B cell (primary cell): ENCODE measurements around the gene HFE. TPM values are rescaled to one million over a fixed set of nuclear protein-coding genes. Genes with fewer than 3 reads are reported as not detected.

Experiments used
- ATAC-seq: fragments of 200-7000 bp; cut with Tn5 transposase; one replicate; pipeline ENCODE4 v1.10.0; 2021; ENCODE audit warnings: low read depth, mild to moderate bottlenecking, moderate number of reproducible peaks, moderate library complexity
- CTCF ChIA-PET: fragments of 350-600 bp; sonication (Branson Sonifier 250); formaldehyde crosslinking; loops from one replicate; lab custom pipeline; 2021; ENCODE audit warnings: antibody characterized with exemption, inconsistent platforms; lab: Charles Lee
- POLR2A ChIA-PET: fragments of 350-600 bp; sonication (Branson Sonifier 250); formaldehyde crosslinking; loops from one replicate; lab custom pipeline; 2021; ENCODE audit warnings: antibody characterized with exemption; lab: Charles Lee
- DNase-seq: peaks from one replicate; pipeline ENCODE4 v3.0.0; 2013
- H2AFZ ChIP-seq: 2 replicates; pipeline ENCODE4 v1.6.1; 2012; ENCODE audit warnings: mild to moderate bottlenecking, low read depth, low read length; ENCODE audit not compliant: insufficient read depth, poor library complexity, severe bottlenecking
- H3K27ac ChIP-seq, 2 donors: 1 replicate in 1 of 2; 2 replicates in 1 of 2; pipeline ENCODE4 v1.5.1; 2012 to 2013; ENCODE audit warnings: low read length in 2 of 2, mild to moderate bottlenecking in 2 of 2, moderate library complexity in 1 of 2
- H3K27me3 ChIP-seq, 4 experiments: fragments of 200-600 bp in 1 of 4; sonication (generic) in 1 of 4; replicated peaks in 1 of 4; 1 replicate in 2 of 4; 2 replicates in 2 of 4; pipeline versions ENCODE4 v1.6.1 to v1.7.0; 2013 to 2016; ENCODE audit warnings: low read length in 3 of 4, mild to moderate bottlenecking in 2 of 4, mixed read lengths in 1 of 4, moderate library complexity in 1 of 4; ENCODE audit not compliant: insufficient read depth in 4 of 4, control insufficient read depth in 3 of 4; ENCODE audit errors: control extremely low read depth in 1 of 4
- H3K36me3 ChIP-seq, 2 experiments: replicated peaks in 1 of 2; 1 replicate in 1 of 2; 2 replicates in 1 of 2; pipeline versions ENCODE4 v1.6.1 to v1.7.1; 2013; ENCODE audit warnings: low read length in 1 of 2; ENCODE audit not compliant: insufficient read depth in 2 of 2, control insufficient read depth in 1 of 2; ENCODE audit errors: control extremely low read depth in 1 of 2, extremely low read depth in 1 of 2
- H3K4me1 ChIP-seq, 2 donors: fragments of 200-600 bp in 1 of 2; sonication (generic) in 1 of 2; 1 replicate in 1 of 2; 2 replicates in 1 of 2; pipeline versions ENCODE4 v1.5.1 to v1.6.1; 2013 to 2017; ENCODE audit warnings: low read length in 2 of 2; ENCODE audit not compliant: control insufficient read depth in 2 of 2, insufficient read depth in 2 of 2
- H3K4me2 ChIP-seq: replicated peaks from 2 replicates; pipeline ENCODE3; 2012; ENCODE audit warnings: mild to moderate bottlenecking, low read depth, low read length; ENCODE audit not compliant: poor library complexity, severe bottlenecking
- H3K4me3 ChIP-seq, 5 experiments: fragments of 200-600 bp in 1 of 5; sonication (generic) in 1 of 5; 1 replicate in 3 of 5; 2 replicates in 2 of 5; pipeline versions ENCODE4 v1.5.1 to v1.7.0; 2011 to 2016; ENCODE audit warnings: low read length in 4 of 5, mild to moderate bottlenecking in 4 of 5, low read depth in 2 of 5, control low read depth in 1 of 5, moderate library complexity in 1 of 5; ENCODE audit not compliant: insufficient read depth in 1 of 5; ENCODE audit errors: control extremely low read depth in 1 of 5, extremely low read depth in 1 of 5
- H3K79me2 ChIP-seq: fragments of 200-600 bp; sonication (generic); one replicate; pipeline ENCODE4 v1.6.0; 2016; ENCODE audit warnings: low read length; ENCODE audit not compliant: control insufficient read depth, insufficient read depth
- H3K9ac ChIP-seq: fragments of 200-600 bp; sonication (generic); 2 replicates; pipeline ENCODE4 v1.6.1; 2017; ENCODE audit warnings: mild to moderate bottlenecking, low read length, moderate library complexity
- H3K9me3 ChIP-seq, 3 donors: one replicate each; pipeline versions ENCODE4 v1.6.1 to v1.7.1; 2013; ENCODE audit warnings: low read length in 2 of 3; ENCODE audit not compliant: control insufficient read depth in 2 of 3, insufficient read depth in 1 of 3; ENCODE audit errors: control extremely low read depth in 1 of 3
- H4K20me1 ChIP-seq: 2 replicates; pipeline ENCODE4 v1.6.0; 2012; ENCODE audit warnings: mild to moderate bottlenecking, low read length; ENCODE audit not compliant: insufficient read depth, control insufficient read depth, poor library complexity, severe bottlenecking
- H3K27ac Mint-ChIP-seq: one replicate; pipeline ENCODE4 v1.8.0; 2021; ENCODE audit warnings: mixed read lengths
- H3K27me3 Mint-ChIP-seq: one replicate; pipeline ENCODE4 v1.8.0; 2021; ENCODE audit warnings: mixed read lengths
- H3K4me1 Mint-ChIP-seq: one replicate; pipeline ENCODE4 v1.8.0; 2021; ENCODE audit warnings: mixed read lengths
- H3K4me3 Mint-ChIP-seq: one replicate; pipeline ENCODE4 v1.8.0; 2021; ENCODE audit warnings: mixed read lengths
- H3K9me3 Mint-ChIP-seq: one replicate; pipeline ENCODE4 v1.8.0; 2022; ENCODE audit warnings: mixed read lengths; ENCODE audit not compliant: insufficient read depth
- CTCF ChIP-seq: fragments of 200-600 bp; IDR thresholded peaks from one replicate; pipeline ENCODE4 v1.8.0; 2022; ENCODE audit warnings: antibody characterized with exemption, mild to moderate bottlenecking
- EZH2 ChIP-seq: IDR thresholded peaks from 2 replicates; pipeline ENCODE4 v1.6.1; 2012; ENCODE audit warnings: borderline replicate concordance, low read depth, mild to moderate bottlenecking, moderate library complexity, low read length; ENCODE audit not compliant: insufficient read depth, poor library complexity, severe bottlenecking
- WGBS: methylation state at CpG from one replicate; pipeline ENCODE4 v1.1.5; 2013; ENCODE audit warnings: missing lambda C conversion rate; ENCODE audit not compliant: insufficient coverage; 5-methylcytosine and 5-hydroxymethylcytosine counted together
- intact Hi-C: fragments of 100-400 bp; cut with micrococcal nuclease; formaldehyde crosslinking; loops from one replicate; pipeline ENCODE4 v1.10.0; 2022
- polyA plus RNA-seq: library from polyadenylated mRNA; depleted of rRNA; stranded (reverse); fragments of >200 nt; gene quantifications from 2 replicates; pipeline ENCODE4 v1.2.3, GENCODE V29; 2012
- total RNA-seq, 2 donors: library from RNA; stranded (reverse); fragments of 120-200 nt in 1 of 2; gene quantifications; 1 replicate in 1 of 2; 2 replicates in 1 of 2; pipeline versions ENCODE4 v1.2.3 to v1.2.4, GENCODE V29; 2013 to 2022

Gene HFE
- total and polyA plus RNA-seq, 2 donors (not counting 1 experiment from before 2014, with no cell fraction given), result 5.9 to 6.3 TPM

- Histone ChIP-seq H3K4me1 (peaks cover 5 to 15% of the 10 kb centered on the region in 2 donors), H3K4me2 (no peak overlapping the region), H3K9ac (no peak overlapping the region), H3K36me3 (no peaks in the 10 kb centered on the region), H3K9me3 (peaks cover 0 to 22% (median 0%) of the 10 kb centered on the region in 3 donors), H4K20me1 (no peaks in the 10 kb centered on the region), H2AFZ (no peak overlapping the region), H3K27ac (no peak overlapping the region), H3K4me3 (no peak overlapping the region), H3K79me2 (no peaks in the 10 kb centered on the region), H3K27me3 (no peaks in the 10 kb centered on the region)
- Mint-ChIP-seq H3K4me3 (peak overlapping the region; percentile 37), H3K27ac (no peak overlapping the region), H3K4me1 (peaks cover 15% of the 10 kb centered on the region), H3K27me3 (no peaks in the 10 kb centered on the region), H3K9me3 (peaks cover 3% of the 10 kb centered on the region)
- intact Hi-C loops, result no loop called here
- TF ChIP-seq CTCF (no peak), EZH2 (no peak)
- ATAC-seq (no peak), DNase-seq (no peak)
- WGBS, result 82% methylated on average over 5 of the region's 8 CpGs
- ChIA-PET CTCF (interaction anchor here (0.7 to 3.7 kb wide), 4 partner anchors 19 to 88 kb away, joined by 3 to 37 read pairs (median 10); a partner anchor contains a TSS), POLR2A (interaction anchor here (0.7 to 3.4 kb wide), 7 partner anchors 8 to 111 kb away, joined by 4 to 63 read pairs (median 12); a partner anchor contains a TSS)
These were observed 18.0 kb downstream of the HFE start for GRCh38 chr6:26105109-26105730.

GRCh38 chr6:26105842-26106241 is 18.6 kb downstream of the HFE start:
- H3K27ac Mint-ChIP-seq, result no peak overlapping the region
- H3K4me3 ChIP-seq, result no peak overlapping the region
- ChIA-PET POLR2A (interaction anchor here (0.7 to 1.2 kb wide), 2 partner anchors 14 to 19 kb away, joined by 3 to 4 read pairs; no protein-coding TSS in a partner anchor), CTCF (interaction anchor here (1.8 kb wide), 1 partner anchor 42 kb away, joined by 4 read pairs; no protein-coding TSS in a partner anchor)
- H3K9ac ChIP-seq, result no peak overlapping the region
- no peaks in the 10 kb centered on the region for H3K36me3 ChIP-seq
- H3K27ac ChIP-seq, result no peak overlapping the region
- H3K4me3 Mint-ChIP-seq, result no peak overlapping the region
- WGBS, result no CpG with 5 or more reads among the region's 4 CpGs
- TF ChIP-seq CTCF (no peak), EZH2 (no peak)
- no peaks in the 10 kb centered on the region for H3K27me3 ChIP-seq
- H3K4me1 Mint-ChIP-seq, result peaks cover 15% of the 10 kb centered on the region
- ATAC-seq, result no peak
- no peak overlapping the region for H2AFZ ChIP-seq
- H4K20me1 ChIP-seq, result no peaks in the 10 kb centered on the region
- H3K9me3 ChIP-seq, result peaks cover 0 to 22% (median 0%) of the 10 kb centered on the region in 3 donors
- H3K4me2 ChIP-seq, result no peak overlapping the region
- peaks cover 5 to 15% of the 10 kb centered on the region in 2 donors for H3K4me1 ChIP-seq
- intact Hi-C loops, result no loop called here
- H3K79me2 ChIP-seq, result no peaks in the 10 kb centered on the region
- H3K9me3 Mint-ChIP-seq, result peaks cover 3% of the 10 kb centered on the region
- DNase-seq, result no peak
- no peaks in the 10 kb centered on the region for H3K27me3 Mint-ChIP-seq
